Esophagus squamous epithelium (tissue), 5 donors: ENCODE data around the gene ERCC2. TPM values are rescaled to one million over a fixed set of nuclear protein-coding genes. Genes with fewer than 3 reads are reported as not detected.

Source experiments
- DNase-seq: peaks from one replicate; lab custom pipeline; 2025; lab: John Stamatoyannopoulos, UW
- H3K27ac ChIP-seq, 4 donors: fragments of 200-600 bp; sonication (generic); one replicate each; pipeline ENCODE4 v1.5.1; 2016 to 2019; ENCODE audit warnings: mild to moderate bottlenecking in 1 of 4
- H3K27me3 ChIP-seq, 4 donors: fragments of 200-600 bp; sonication (generic); 1 replicate in 3 of 4; 2 replicates in 1 of 4; pipeline versions ENCODE4 v1.5.1 to v1.6.0; 2017 to 2021; ENCODE audit warnings: antibody characterized with exemption in 1 of 4
- H3K36me3 ChIP-seq, 3 donors: fragments of 200-600 bp; sonication (generic); one replicate each; pipeline ENCODE4 v1.5.1; 2016 to 2019
- H3K4me1 ChIP-seq, 3 donors: fragments of 200-600 bp; sonication (generic); one replicate each; pipeline ENCODE4 v1.5.1; 2017 to 2019
- H3K4me3 ChIP-seq, 4 donors: fragments of 200-600 bp; sonication (generic); 1 replicate in 3 of 4; 2 replicates in 1 of 4; pipeline ENCODE4 v1.5.1; 2016 to 2019; ENCODE audit warnings: mild to moderate bottlenecking in 2 of 4, moderate library complexity in 1 of 4
- H3K9me3 ChIP-seq, 3 donors: fragments of 200-600 bp; sonication (generic); one replicate each; pipeline ENCODE4 v1.5.1; 2016 to 2019
- POLR2A ChIP-seq, 4 donors: fragments of 450-650 bp; IDR thresholded peaks; one replicate each; pipeline ENCODE4 v1.6.1; 2017; ENCODE audit warnings: antibody characterized with exemption in 4 of 4, mild to moderate bottlenecking in 4 of 4, moderate library complexity in 3 of 4
- WGBS, 2 donors: methylation state at CpG; one replicate each; pipeline ENCODE4 v1.1.5; 2018; 5-methylcytosine and 5-hydroxymethylcytosine counted together
- intact Hi-C: fragments of 100-400 bp; cut with DNase I; formaldehyde crosslinking; loops from one replicate; pipeline ENCODE4 v1.15.0; 2022
- total RNA-seq, 4 donors: library from RNA; depleted of rRNA; stranded (reverse); fragments of >200 nt; gene quantifications; one replicate each; pipeline ENCODE4 v1.1.0, GENCODE V29; 2016
- TF ChIP-seq, protein P1 (sequence below), 6 experiments: fragments of 450-650 bp in 4 of 6; fragments of 200-600 bp in 2 of 6; sonication (generic) in 2 of 6; IDR thresholded peaks; one replicate each; pipeline ENCODE4 v1.5.1; 2016 to 2019; ENCODE audit warnings: antibody characterized with exemption in 6 of 6, mild to moderate bottlenecking in 4 of 6, moderate library complexity in 4 of 6
- donor health status: DM: yes; HTN: yes; CAD: no.

The ERCC2 gene
- total RNA-seq, 4 donors from 2014 or later: 6.6 to 8.8 (median 7.2) TPM

DNA sequence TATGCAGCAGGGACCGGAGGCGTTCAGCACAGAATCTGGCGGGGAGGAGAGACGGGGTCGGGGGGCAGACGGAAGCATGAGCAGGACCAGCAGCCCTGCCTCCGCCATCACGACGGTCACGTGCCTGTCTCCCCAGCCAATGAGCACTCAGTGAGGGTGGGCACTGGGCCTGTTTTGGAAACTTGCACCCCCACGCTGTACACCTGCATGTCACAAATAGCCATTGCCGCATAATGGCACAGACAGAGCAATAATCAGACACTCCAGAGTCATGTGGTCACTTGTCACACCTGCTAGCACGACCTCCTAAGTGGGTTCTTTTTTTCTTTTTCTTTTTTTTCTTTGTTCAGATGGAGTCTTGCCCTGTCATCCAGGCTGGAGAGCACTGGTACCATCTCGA lies 8.8 kb downstream of the ERCC2 start:
- H3K4me1 ChIP-seq: no peaks in the 10 kb centered on the region
- 89 to 91% methylated on average over 14 of the region's 14 CpGs for WGBS, 2 donors
- no peak for TF ChIP-seq POLR2A (IDR thresholded peaks at IDR 0.05)
- TF ChIP-seq, protein P1, sequence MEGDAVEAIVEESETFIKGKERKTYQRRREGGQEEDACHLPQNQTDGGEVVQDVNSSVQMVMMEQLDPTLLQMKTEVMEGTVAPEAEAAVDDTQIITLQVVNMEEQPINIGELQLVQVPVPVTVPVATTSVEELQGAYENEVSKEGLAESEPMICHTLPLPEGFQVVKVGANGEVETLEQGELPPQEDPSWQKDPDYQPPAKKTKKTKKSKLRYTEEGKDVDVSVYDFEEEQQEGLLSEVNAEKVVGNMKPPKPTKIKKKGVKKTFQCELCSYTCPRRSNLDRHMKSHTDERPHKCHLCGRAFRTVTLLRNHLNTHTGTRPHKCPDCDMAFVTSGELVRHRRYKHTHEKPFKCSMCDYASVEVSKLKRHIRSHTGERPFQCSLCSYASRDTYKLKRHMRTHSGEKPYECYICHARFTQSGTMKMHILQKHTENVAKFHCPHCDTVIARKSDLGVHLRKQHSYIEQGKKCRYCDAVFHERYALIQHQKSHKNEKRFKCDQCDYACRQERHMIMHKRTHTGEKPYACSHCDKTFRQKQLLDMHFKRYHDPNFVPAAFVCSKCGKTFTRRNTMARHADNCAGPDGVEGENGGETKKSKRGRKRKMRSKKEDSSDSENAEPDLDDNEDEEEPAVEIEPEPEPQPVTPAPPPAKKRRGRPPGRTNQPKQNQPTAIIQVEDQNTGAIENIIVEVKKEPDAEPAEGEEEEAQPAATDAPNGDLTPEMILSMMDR (IDR thresholded peaks at IDR 0.05): no peak
- intact Hi-C loops: no loop called here
- no peaks in the 10 kb centered on the region for H3K27me3 ChIP-seq
- H3K36me3 ChIP-seq: peaks cover 4 to 91% (median 14%) of the 10 kb centered on the region in 3 donors
- no peak for DNase-seq
- H3K9me3 ChIP-seq: no peaks in the 10 kb centered on the region
- no peak overlapping the region for H3K4me3 ChIP-seq
- no peak overlapping the region for H3K27ac ChIP-seq

DNA sequence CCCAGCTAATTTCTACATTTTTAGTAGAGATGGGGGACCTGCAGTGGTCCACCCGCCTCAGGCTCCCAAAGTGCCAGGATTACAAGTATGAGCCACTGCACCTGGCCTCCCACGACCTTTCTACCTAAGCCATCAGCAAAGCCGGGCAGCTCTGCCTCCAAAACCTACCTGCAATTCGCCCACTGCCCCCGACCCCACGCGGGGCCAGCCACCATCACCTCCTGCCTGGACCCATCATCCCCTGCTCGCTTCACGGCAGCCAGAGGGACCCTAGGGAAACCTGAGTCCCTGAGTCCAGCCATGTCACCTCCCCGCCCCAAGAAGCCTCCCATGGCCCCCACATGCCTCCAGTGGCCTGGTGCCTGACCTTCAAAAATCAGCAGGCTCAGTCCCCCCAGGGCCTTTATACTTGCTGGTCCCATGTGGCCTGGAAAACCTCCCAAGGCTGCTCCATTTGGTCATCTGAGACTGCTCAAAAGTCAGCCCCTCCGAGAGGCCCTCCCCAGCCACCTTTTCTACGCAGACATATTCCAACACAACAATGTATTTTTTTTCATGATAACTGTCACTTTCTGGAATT lies 12.1 kb downstream of the ERCC2 start:
- H3K36me3 ChIP-seq: peaks cover 4 to 91% (median 7%) of the 10 kb centered on the region in 3 donors
- H3K4me3 ChIP-seq: no peak overlapping the region
- TF ChIP-seq, protein P1 (IDR thresholded peaks at IDR 0.05): no peak
- TF ChIP-seq POLR2A (IDR thresholded peaks at IDR 0.05): no peak
- 93 to 96% methylated on average over 10 to 11 of the region's 12 CpGs for WGBS, 2 donors
- DNase-seq: no peak
- no peaks in the 10 kb centered on the region for H3K9me3 ChIP-seq
- no peaks in the 10 kb centered on the region for H3K27me3 ChIP-seq
- H3K27ac ChIP-seq: no peak overlapping the region
- intact Hi-C loops: no loop called here
- H3K4me1 ChIP-seq: no peaks in the 10 kb centered on the region

DNA sequence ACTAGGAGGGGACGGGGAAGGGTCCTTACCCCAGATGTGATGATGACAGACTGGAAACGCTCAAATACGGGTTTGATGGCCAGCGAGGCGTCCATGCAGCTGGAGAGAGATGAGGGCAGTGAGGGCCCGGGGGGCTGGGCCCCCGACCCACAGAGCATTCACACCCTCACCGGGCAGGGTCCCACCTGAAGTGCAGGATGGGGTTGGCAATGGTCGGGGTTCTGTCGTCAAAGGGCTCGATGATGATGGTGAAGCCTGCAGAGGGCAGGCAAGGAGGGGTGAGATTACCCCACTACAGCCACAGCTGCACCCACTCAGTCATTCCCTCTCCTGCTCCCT lies 13.0 kb downstream of the ERCC2 start:
- no peaks in the 10 kb centered on the region for H3K4me1 ChIP-seq
- no peak for DNase-seq
- no peaks in the 10 kb centered on the region for H3K9me3 ChIP-seq

DNA sequence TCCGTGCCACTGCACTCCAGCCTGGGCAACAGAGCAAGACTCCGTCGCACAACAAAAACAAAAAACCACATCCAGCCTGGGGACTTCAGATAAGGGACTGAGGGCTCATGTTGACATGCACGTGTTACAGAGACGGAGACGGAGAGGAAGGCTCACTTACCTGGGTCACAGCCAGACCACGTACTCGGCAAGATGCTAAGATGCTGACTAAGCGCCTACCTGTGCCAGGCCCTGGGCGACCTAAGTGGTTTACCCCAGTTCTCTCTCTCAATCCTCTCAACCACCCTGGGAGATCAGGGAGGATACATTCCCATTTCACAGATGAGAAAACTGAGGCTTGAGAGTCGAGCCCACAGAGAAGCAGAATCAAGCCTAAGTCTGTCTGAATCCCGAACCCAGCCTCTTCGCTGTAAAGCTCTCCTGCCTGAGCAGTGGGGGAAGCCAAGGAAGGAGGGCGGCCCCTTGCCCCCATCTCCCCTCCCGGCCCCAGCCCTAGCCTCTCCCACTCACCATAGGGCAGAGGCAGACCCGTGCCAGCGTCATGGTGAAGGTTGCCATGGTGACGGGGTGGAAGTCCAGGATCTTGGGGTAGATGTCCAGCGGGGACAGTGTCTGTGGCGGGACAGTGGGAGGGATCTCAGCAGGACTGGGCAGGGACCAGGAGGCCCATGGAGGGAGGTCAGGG lies 13.5 kb downstream of the ERCC2 start:
- Histone ChIP-seq H3K9me3 (no peaks in the 10 kb centered on the region), H3K4me1 (no peaks in the 10 kb centered on the region), H3K27ac (no peak overlapping the region), H3K4me3 (no peak overlapping the region), H3K27me3 (no peaks in the 10 kb centered on the region), H3K36me3 (peaks cover 4 to 91% (median 13%) of the 10 kb centered on the region in 3 donors)
- intact Hi-C loops: no loop called here
- no peak for TF ChIP-seq POLR2A (IDR thresholded peaks at IDR 0.05)
- TF ChIP-seq, protein P1 (IDR thresholded peaks at IDR 0.05): no peak
- 75 to 83% methylated on average over 12 to 14 of the region's 20 CpGs for WGBS, 2 donors
- DNase-seq: no peak

More for the DNA sequence above, 13.0 kb downstream of the ERCC2 start:
- Histone ChIP-seq H3K36me3 (peaks cover 4 to 91% (median 8%) of the 10 kb centered on the region in 3 donors), H3K27me3 (no peaks in the 10 kb centered on the region), H3K4me3 (no peak overlapping the region), H3K27ac (no peak overlapping the region)
- 80 to 87% methylated on average over 3 to 5 of the region's 11 CpGs for WGBS, 2 donors
- no peak for TF ChIP-seq POLR2A (IDR thresholded peaks at IDR 0.05)
- TF ChIP-seq, protein P1 (IDR thresholded peaks at IDR 0.05): no peak
- intact Hi-C loops: no loop called here

DNA sequence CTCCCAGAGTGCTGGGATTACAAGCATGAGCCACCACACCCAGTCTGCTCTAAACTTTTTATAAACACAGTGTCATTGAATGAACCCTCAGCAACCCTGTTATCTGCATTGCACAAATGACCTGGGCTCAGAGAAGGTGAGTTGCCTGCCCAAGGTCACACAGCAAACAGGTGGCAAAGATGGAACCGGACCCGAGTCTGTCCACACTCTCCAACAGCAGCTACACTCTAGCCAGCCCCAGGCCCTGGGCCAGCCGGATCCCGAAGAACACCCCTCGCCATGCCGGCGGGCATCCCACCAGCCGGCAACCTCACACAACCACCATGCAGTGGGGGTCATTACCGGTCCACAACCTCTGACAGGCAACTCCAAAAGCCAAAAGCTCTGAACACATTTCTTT lies 14.5 kb downstream of the ERCC2 start:
- no peak for DNase-seq
- Histone ChIP-seq H3K27me3 (no peaks in the 10 kb centered on the region), H3K9me3 (no peaks in the 10 kb centered on the region), H3K36me3 (peaks cover 3 to 91% (median 22%) of the 10 kb centered on the region in 3 donors), H3K4me3 (no peak overlapping the region), H3K27ac (no peak overlapping the region), H3K4me1 (no peaks in the 10 kb centered on the region)
- no peak for TF ChIP-seq POLR2A (IDR thresholded peaks at IDR 0.05)
- TF ChIP-seq, protein P1 (IDR thresholded peaks at IDR 0.05): no peak
- 96 to 100% methylated on average over 1 to 6 of the region's 9 CpGs for WGBS, 2 donors
- intact Hi-C loops: no loop called here
